SW 1271 (cell line): Measurements from ENCODE around the gene RBM19.

Source experiments
- DNase-seq, 2 experiments: peaks; one replicate each; lab custom pipeline; 2025; lab: John Stamatoyannopoulos, UW

Gene RBM19

DNA sequence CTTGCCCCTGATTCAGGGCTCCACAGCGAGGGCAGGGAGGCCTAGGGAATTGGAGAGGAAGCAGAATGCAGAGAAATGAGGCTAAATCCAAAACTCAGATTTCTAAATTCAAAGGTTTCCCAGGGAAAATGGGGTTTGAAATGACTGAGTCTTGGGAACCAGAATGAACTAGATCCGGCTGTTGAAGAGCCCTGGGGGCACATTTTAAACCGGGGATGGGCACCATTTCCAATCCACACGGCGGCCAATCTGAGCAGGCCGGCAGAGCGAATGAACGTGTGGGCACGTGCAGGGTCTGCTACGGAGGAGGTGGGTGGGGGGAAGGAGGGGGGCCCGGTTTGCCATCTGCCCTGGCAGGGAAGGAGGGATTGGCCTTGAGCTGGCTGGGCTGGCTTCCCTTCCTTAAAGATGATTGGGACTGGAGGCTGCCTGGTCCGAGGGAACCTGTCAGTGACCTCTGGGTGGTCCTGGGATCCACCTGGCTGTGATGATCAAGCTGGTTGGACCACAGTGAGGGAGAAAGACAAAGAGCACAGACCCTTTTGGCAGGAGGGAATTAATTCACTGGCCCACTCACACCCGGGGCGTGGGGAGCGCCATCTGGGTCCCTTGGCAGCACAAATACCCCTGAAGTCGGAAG is 161.0 kb downstream of the RBM19 start:
- DNase-seq = no peak

GRCh38 chr12:113803759-113804140 is 162.4 kb downstream of the RBM19 start:
- no peak for DNase-seq

DNA sequence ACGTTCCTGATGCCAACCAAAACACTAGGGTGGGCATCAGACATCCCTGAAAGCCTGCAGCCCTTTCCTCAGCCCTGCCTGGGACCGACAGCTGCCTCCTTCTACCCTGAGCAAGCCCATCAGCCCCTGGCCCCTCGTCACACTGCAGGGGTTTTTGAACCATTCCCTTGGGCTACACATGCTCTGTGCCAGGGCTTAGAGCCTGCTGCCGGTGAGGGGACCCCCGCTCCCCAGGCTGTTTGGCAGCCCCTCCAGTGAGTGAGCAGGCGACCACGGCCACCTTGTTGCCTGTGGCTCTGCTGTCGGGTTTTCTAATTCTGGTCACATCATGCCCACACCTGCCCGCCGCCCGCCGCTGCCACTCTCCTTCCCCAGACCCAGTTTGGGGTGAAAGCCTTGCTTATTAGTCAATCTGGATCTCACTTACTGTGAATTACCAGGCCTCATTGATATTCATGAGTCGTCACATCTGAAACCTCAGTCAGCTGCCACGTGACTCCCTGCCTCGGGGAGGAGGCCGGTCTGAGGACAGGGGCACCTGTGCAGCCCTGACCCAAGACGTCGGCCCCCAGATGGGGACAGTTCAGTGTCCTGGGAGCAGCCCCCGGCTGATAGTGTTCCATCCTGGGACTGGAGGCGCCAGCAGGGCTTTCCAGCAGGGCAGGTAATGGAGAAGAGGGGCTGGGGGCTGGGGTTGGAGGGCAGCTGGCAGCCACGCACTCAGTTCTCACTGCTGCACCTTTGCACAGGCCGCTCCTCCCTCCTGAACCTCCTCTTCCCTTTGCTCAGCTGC is 163.0 kb downstream of the RBM19 start:
- DNase-seq = no peak

DNA sequence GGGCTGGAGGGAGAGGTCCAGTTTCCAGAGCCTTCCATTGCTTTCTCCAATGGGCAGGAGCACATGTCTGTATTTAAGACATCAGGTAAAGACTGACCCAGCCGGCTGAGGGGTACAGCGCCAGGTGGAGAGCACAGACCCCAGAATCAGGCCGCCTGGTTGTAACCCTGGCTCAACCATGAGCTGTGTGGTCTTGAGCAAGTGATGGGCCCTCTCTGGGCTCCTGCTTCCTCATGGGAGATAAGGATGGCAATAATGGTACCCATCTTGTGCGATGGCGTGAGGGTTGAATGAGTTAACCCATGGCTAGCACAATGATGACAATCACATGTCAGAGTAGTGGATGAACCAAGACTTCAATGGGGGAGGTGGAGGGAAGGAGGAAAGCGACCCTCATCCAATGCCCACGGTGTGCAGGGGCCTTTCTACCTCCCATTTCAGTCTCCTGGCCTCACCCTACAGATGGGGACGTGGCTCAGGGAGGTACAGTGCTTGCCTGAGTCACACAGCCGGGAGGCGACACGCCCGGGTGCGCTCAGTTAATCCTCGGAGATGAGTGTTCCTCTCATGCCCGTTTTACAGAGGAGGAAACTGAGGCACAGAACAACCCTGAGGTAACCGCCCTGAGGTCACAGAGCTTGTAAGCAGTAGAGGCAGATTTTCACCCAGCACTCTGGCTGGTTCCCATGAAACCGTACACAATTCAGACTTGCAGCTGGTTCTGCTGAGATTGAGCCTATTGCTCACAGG is 163.9 kb downstream of the RBM19 start:
- DNase-seq = no peak

DNA sequence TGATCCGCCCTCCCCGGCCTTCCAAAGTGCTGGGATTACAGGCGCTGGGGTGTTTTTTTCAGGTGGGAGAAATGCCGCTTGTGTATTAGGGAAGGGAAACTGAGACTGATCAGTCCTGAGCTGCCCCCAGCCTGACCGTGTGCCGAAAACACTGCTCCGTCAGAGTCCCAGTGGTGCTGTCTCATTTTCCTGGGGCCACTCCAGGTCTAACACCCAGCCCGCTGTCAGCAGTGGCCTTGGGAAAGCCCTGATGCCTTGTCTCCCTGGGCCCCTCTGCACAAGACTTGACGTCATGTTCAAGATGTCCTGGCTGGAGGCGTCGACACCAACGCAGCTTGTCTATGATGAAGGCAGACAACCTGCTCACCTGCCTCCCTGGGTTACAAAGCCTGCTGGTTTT is 165.9 kb downstream of the RBM19 start:
- DNase-seq = no peak

- no peak for DNase-seq
Measured at GRCh38 chr12:113798552-113798951, 167.6 kb downstream of the RBM19 start.

- no peak for DNase-seq
Measured at GRCh38 chr12:113797535-113797868, 168.6 kb downstream of the RBM19 start.

GRCh38 chr12:113796852-113797534 is 169.1 kb downstream of the RBM19 start:
- DNase-seq = no peak

GRCh38 chr12:113796066-113796827 is 169.9 kb downstream of the RBM19 start:
- no peak for DNase-seq

DNA sequence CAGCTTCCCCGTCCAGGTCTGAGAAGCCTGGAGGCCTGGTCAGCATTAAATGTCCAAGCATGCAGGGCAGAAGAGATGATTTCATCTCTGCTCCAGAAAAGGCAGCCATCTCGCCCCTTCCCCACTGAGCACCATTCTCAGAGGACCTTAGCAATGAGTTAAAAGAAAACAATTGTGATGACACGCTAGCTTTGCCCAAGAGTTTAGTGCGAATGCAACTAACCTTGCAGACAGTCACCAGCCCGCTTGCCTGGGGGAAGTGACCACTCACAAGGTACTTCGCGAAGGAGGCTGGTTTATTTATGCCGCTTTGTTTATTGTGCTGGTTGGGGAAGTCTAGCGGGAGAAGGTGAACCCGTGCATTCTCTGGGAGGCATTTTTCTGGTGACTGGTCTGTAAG is 170.7 kb downstream of the RBM19 start:
- DNase-seq = no peak

- no peak for DNase-seq
Measured at GRCh38 chr12:113794774-113795173, 171.4 kb downstream of the RBM19 start.

GRCh38 chr12:113793250-113793649 is 172.9 kb downstream of the RBM19 start:
- no peak for DNase-seq

GRCh38 chr12:113792450-113792849 is 173.7 kb downstream of the RBM19 start:
- no peak for DNase-seq

DNA sequence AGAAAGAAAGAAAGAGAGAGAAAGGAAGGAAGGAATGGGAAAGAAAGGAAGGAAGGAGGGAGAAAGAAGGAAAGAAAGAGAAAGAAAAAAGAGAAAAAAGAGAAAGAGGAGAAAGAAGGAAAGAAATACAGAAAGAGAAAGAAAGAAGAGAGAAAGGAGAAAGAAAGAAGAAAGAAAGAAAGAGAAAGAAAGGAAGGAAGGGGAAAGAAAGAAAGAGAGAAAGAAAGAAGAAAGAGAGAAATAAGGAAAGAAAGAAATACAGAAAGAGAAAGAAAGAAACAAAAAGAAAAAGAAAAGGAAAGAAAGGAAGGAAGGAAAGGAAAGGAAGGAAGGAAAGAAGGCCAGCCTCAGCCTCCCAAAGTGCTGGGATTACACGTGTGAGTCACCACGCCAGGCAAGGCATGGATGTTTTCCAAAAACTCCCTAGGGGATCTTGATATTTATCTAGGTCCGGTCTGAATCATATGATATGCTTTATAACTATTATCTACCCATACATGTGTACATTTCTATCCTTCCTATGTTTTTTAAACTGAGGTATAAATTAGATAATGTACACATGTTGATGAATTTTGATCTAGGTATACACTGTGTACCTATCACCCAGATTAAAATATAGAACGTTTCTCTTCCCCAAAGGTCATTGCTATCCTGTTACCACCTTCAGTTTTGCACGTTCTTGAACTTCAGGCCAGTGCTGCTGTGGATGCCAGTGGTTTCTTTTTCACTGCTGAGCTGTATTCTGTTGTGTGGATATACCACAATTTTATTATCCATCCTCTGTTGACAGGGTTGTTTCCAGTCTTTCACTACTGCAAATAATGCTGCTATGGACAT is 177.9 kb downstream of the RBM19 start:
- no peak for DNase-seq

GRCh38 chr12:113786107-113786506 is 180.0 kb downstream of the RBM19 start:
- DNase-seq = no peak

DNA sequence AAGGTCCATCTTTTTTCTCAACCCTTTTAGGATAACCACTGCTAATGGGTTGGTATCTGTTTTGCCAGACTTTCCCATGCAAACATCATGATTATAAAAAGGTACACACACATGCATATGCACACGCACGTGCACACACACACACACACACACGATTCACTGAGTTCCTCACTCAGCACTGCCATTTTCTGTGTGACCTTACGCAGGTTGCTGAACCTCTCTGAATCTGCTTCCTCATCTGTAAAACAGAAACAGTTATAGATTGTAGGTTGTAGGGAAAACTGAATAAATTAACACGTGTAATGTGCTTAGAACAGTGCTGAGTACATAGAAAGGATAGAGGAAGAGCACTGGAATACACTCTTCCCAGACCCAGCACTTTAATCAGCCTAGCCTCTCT is 182.3 kb downstream of the RBM19 start:
- no peak for DNase-seq

GRCh38 chr12:113782873-113783272 is 183.3 kb downstream of the RBM19 start:
- DNase-seq = no peak

GRCh38 chr12:113781415-113782198 is 184.5 kb downstream of the RBM19 start:
- no peak for DNase-seq

DNA sequence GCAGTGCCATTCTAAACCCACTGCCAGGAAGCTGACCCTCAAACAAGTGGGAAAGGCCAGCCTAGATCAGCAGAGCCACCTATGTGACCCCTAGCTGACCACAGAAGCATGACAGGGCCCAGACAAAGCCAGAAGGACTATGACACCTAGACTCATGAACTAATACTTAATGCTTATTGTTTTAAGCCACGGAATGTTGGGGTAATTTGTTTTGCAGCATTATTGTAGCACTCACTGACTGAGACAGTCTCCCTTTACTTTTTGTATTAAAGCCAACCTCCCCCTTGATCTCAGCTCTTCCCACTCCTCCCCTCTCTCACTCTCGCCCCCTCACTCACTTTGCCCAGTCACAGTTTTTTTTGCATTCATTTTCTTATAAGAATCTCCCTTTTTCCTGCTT is 186.4 kb downstream of the RBM19 start:
- DNase-seq = no peak
